ENCODE measurements around the gene PRMT2. TPM values are rescaled to one million over a fixed set of nuclear protein-coding genes. Genes with fewer than 3 reads are reported as not detected.

The PRMT2 gene
- polyA plus RNA-seq, 1 experiment = 241 TPM

DNA sequence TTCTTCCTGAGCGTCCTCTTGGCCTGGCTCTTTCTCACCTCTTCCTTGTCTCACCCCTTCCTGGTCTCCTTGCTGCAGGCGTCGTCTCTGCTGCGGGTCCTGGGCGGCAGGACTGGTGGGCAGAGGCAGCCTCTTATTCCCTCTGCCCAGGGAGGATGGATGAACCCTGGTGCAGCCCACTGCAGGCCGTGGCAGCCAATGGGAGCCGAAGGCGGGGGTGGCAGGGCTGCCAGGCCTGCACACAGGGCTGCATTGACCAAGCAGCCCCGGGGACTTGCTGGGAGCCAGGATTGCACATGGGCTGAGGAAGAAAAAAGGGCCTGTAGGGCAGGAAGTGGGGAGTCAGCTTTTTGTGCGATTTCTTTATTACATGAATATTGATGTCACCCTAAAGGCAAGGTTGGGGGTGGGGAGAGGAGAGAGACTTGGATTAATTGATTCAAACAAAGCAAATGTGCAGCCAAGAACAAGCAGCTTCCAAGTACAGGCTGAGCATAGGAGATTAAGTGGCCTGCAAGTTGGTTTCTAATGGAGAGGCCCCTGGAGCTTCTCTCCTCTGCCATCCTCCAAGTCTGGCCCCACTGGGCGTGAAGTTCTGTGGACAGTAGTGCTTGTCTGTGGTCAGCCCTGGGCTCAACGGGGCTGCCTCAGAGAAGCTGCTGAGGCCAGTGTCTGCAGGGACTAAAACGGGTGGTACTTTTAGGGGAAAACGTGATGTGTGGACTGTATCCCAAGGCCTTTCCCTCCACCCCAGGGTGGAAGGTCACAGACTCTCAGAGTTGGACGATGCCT, 30.3 kb upstream of the PRMT2 start, which contains the start of gene S100B:
S100B (minus strand) TSS at position 108 of the 792 bp plus-strand sequence. CDS start 2,667 bp downstream, outside the sequence.
- ChIA-PET CTCF (interaction anchor here (1.5 kb wide), 1 partner anchor 17 kb away, joined by 4 read pairs; no protein-coding TSS in a partner anchor), POLR2A (no interaction called here)
- TF ChIP-seq, protein P1, sequence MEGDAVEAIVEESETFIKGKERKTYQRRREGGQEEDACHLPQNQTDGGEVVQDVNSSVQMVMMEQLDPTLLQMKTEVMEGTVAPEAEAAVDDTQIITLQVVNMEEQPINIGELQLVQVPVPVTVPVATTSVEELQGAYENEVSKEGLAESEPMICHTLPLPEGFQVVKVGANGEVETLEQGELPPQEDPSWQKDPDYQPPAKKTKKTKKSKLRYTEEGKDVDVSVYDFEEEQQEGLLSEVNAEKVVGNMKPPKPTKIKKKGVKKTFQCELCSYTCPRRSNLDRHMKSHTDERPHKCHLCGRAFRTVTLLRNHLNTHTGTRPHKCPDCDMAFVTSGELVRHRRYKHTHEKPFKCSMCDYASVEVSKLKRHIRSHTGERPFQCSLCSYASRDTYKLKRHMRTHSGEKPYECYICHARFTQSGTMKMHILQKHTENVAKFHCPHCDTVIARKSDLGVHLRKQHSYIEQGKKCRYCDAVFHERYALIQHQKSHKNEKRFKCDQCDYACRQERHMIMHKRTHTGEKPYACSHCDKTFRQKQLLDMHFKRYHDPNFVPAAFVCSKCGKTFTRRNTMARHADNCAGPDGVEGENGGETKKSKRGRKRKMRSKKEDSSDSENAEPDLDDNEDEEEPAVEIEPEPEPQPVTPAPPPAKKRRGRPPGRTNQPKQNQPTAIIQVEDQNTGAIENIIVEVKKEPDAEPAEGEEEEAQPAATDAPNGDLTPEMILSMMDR (IDR thresholded peaks at IDR 0.05; ENCODE audit: insufficient read depth, low read depth, low read length) = no peak
- no peak for DNase-seq (ENCODE audit: low read depth)
- Histone ChIP-seq H3K36me3 (ENCODE audit: control insufficient read depth, insufficient read depth, low read length) (no peaks in the 10 kb centered on the region), H3K4me3 (ENCODE audit: low read depth, low read length) (no peak within 1 kb of the TSS), H3K27me3 (ENCODE audit: control insufficient read depth, insufficient read depth, low read length) (peaks cover 4% of the 10 kb centered on the region)

DNA sequence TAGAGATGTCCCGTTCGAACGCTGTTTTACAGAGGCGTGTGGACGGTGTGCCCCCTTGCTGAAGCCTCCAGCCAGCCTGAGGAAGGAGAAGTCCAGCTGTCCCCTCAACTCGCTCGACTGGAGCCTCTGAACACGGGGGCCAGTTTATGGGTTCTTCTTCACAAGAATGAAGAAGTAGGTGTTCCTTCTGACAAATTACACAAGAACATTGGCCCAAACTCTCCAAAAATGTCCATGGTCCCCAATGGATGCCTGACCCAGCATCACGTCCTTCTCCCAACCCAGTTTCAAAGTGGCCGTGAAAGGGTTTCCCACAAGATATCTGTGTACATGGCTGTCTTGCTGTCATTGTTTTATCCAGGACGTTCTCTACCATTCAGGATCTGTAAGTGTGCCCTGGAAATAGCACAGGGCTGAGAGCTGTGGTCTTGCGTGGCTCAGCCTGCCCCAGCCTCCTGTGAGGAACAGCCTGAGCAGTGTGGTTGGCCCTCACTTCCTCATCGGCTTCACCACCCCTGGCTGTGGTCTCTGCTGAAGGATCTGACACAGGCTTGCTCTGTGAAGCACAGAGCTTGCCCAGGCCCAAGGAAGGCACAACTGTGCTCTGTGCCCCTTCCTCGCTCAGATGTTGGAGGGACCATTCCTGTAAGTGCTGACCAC, 29.6 kb upstream of the PRMT2 start:
- H3K36me3 ChIP-seq (ENCODE audit: control insufficient read depth, insufficient read depth, low read length) = no peaks in the 10 kb centered on the region
- no peak for DNase-seq (ENCODE audit: low read depth)
- no peak overlapping the region for H3K4me3 ChIP-seq (ENCODE audit: low read depth, low read length)
- CTCF ChIA-PET = interaction anchor here (0.5 to 1.5 kb wide), 2 partner anchors 16 to 97 kb away, joined by 3 to 4 read pairs; no protein-coding TSS in a partner anchor
- POLR2A ChIA-PET = no interaction called here
- peaks cover 4% of the 10 kb centered on the region for H3K27me3 ChIP-seq (ENCODE audit: control insufficient read depth, insufficient read depth, low read length)
- TF ChIP-seq, protein P1 (IDR thresholded peaks at IDR 0.05; ENCODE audit: insufficient read depth, low read depth, low read length) = no peak

DNA sequence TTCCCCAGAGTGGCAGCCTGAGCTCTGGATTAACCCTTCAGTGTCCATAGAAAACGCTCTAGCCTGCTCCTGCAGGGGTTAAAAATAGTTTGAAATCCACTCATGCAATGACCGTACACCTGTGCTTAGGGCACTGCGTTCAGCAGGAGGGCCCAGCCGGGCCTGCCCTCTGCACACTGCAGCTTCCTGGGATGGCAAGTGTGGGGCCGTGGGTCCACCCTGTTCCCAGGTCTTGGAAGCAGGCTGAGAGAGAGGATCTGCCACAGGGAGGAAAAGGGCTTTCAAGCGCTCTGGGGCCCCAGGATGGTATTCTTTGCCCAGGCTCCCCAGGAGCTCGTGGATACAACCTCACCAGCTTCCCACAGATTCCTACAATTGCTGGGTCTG, 29.1 kb upstream of the PRMT2 start:
- TF ChIP-seq, protein P1 (IDR thresholded peaks at IDR 0.05; ENCODE audit: insufficient read depth, low read depth, low read length) = no peak
- Histone ChIP-seq H3K4me3 (ENCODE audit: low read depth, low read length) (no peak overlapping the region), H3K27me3 (ENCODE audit: control insufficient read depth, insufficient read depth, low read length) (peaks cover 4% of the 10 kb centered on the region), H3K36me3 (ENCODE audit: control insufficient read depth, insufficient read depth, low read length) (no peaks in the 10 kb centered on the region)
- ChIA-PET POLR2A (no interaction called here), CTCF (interaction anchor here (0.5 kb wide), 1 partner anchor 97 kb away, joined by 3 read pairs; no protein-coding TSS in a partner anchor)
- no peak for DNase-seq (ENCODE audit: low read depth)

DNA sequence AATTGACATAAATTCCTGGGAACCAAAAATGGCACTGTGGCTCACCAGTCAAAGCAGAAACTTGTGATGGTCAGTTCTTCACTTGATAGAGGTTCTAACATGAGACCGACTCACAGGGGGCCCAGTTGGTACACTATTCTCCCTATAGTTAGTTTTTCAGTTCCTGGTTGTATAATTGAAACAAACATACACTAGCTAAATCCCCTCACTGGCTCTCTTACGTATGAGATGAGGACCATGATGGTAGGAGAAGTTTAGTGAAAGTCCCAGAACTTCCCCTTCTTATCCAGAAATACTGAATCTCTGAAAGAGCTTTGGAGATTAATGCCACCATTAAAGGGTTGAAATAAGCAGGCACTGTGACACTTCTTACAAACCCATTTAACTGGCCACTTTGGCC, 27.8 kb upstream of the PRMT2 start:
- Histone ChIP-seq H3K27me3 (ENCODE audit: control insufficient read depth, insufficient read depth, low read length) (peaks cover 4% of the 10 kb centered on the region), H3K4me3 (ENCODE audit: low read depth, low read length) (no peak overlapping the region), H3K36me3 (ENCODE audit: control insufficient read depth, insufficient read depth, low read length) (no peaks in the 10 kb centered on the region)
- POLR2A ChIA-PET = no interaction called here
- TF ChIP-seq, protein P1 (IDR thresholded peaks at IDR 0.05; ENCODE audit: insufficient read depth, low read depth, low read length) = no peak
- CTCF ChIA-PET = no interaction called here
- DNase-seq (ENCODE audit: low read depth) = no peak

DNA sequence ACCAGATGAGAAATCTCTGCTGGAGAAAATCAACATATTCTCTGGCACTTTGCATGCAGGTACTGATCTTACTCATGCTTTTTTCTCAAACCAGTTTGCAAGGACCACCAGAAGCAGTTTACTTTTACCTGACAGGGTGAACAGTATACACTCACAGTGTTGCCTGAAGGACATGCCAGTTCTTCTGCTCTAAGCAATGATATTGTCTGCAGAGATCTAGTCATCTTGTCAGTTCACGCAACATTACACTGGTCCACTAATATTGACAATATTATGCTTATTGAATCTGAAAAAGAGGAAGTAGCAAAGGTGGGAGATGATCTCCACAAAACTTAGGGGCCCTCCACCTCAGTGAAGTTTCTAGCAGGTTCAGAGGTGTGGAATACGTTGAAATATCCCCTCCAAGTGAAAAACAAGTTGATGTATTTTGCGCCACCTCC, 26.8 kb upstream of the PRMT2 start:
- CTCF ChIA-PET = no interaction called here

More for the DNA sequence above, 26.8 kb upstream of the PRMT2 start:
- Histone ChIP-seq H3K4me3 (ENCODE audit: low read depth, low read length) (no peak overlapping the region), H3K27me3 (ENCODE audit: control insufficient read depth, insufficient read depth, low read length) (peaks cover 4% of the 10 kb centered on the region), H3K36me3 (ENCODE audit: control insufficient read depth, insufficient read depth, low read length) (no peaks in the 10 kb centered on the region)
- TF ChIP-seq, protein P1 (IDR thresholded peaks at IDR 0.05; ENCODE audit: insufficient read depth, low read depth, low read length) = no peak
- no peak for DNase-seq (ENCODE audit: low read depth)
- POLR2A ChIA-PET = no interaction called here
